Left ventricle myocardium superior (tissue), 1 donor: ENCODE measurements around the gene ARMCX6. TPM values are rescaled to one million over a fixed set of nuclear protein-coding genes. Genes with fewer than 3 reads are reported as not detected.
A peak's percentile ranks its signal among the peaks of the same experiment; 100 is the strongest.
"Not testable (repeated sequence)": the region's sequence is repeated elsewhere in the genome, so short reads cannot be mapped to it uniquely, and the experiment has no call there.

Source experiments
- ATAC-seq: fragments of 200-7000 bp; cut with Tn5 transposase; one replicate; pipeline ENCODE4 v1.9.1; 2020; ENCODE audit warnings: mild to moderate bottlenecking, moderate library complexity
- DNase-seq: peaks from one replicate; pipeline ENCODE4 v3.0.0-alpha.2; 2020
- intact Hi-C: fragments of 100-400 bp; cut with micrococcal nuclease; formaldehyde crosslinking; loops from one replicate; pipeline ENCODE4 v1.11.0; 2022
- long read RNA-seq: library from polyadenylated mRNA; unstranded; transcript quantifications from one replicate; pipeline ENCODE4 v2.0.0, GENCODE V29; 2021
- total RNA-seq: library from RNA; stranded (reverse); fragmentation: NEBNext Ultra II Directional; extraction: Animal tissue kit (Norgen Biotek cat#: 25700); gene quantifications from one replicate; pipeline ENCODE4 v1.2.1, GENCODE V29; 2021
- donor health status: DM: no; HTN: yes; CAD: no; lungs with severe emphysema.

The ARMCX6 gene
- total RNA-seq, result 19.1 TPM
- long read RNA-seq, transcript ARMCX6-201 (3 exons, 1,846 nt), result major isoform, 6 of 11 reads
- long read RNA-seq, partial matches to known transcripts, result 0 of 11 reads
- long read RNA-seq, other reads (novel, unspliced or antisense), result 5 of 11 reads

DNA sequence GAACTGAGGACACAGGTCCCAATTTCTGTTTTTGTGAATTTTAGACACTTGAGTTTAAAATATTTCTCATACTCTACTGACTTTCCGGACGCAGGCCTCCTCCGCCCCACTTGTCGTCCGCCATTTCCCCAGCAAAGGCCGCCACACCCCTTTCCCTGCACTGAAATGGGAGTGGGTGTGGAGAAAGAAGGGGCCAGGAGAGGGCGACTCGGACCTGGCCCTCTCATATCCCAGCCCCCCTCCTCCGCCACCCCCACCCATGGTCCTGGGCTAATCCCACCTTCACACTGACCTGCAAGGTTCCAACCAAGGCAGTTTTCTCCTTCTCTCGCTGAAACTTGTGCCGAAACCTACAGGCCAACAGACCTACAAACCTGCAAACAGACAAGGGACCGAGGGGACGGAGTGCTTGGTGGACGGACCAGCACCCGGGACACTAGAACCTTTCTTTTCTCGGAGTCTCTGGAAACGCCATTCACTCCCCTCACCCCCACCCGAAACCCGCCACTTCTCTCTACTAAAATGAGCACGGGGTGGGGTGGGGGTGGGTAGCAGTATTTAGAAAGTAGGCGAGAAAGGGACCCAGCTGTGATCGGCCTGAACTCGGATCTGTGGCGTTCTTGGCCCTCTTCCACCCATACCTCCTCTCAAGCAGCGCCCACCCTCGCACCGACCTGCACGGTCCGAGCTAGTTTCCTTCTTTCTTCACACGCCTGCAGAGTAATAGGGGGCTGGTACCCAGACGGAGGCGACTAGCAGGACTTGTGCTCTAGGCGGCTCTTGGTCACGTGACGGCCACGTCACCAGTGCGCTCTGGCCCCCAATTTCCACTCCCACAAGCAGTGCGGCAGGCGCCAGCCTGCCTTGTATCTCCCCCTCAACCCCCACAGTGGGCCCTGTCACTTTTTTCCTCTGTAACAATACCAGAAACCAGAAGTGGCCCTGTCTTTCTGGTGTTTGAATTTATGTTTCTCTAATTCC is at the start of gene ARMCX6:
Gene ARMCX6, minus strand, starts transcription at position 790 of the 981 bp plus-strand sequence. CDS start 1,380 bp downstream, outside the sequence.
- intact Hi-C loops, result no loop called here
- ATAC-seq (peak; percentile 97), DNase-seq (peak; percentile 85)

DNA sequence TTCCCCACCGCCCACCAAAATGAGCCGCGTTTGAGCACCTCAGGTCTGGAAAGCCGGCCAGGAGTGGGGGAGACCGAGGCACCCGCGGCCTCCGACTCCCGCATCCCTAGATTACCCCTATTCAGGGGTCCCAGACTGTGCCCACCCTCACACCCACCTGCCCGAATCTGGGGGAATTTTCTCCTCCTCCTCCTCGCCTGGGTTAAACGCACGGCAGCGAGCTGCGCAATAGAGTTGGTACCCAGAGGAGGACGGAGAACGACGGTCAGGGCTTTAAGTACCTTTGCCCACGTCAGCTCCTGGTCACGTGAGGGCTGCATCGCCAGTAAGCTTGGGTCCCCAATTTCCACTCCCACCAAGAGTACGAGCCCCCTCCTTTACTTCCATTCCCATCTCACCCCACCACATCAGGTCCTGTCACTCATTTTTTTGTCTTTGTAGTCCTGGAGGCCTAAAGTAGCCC is 41.8 kb upstream of the ARMCX6 start, which contains the start of gene ARMCX2:
Gene ARMCX2, minus strand, starts transcription at position 250 of the 463 bp plus-strand sequence. CDS start 2,262 bp downstream, outside the sequence.
- peak; percentile 63 for DNase-seq
- intact Hi-C loops, result no loop called here
- ATAC-seq, result peak; percentile 91

DNA sequence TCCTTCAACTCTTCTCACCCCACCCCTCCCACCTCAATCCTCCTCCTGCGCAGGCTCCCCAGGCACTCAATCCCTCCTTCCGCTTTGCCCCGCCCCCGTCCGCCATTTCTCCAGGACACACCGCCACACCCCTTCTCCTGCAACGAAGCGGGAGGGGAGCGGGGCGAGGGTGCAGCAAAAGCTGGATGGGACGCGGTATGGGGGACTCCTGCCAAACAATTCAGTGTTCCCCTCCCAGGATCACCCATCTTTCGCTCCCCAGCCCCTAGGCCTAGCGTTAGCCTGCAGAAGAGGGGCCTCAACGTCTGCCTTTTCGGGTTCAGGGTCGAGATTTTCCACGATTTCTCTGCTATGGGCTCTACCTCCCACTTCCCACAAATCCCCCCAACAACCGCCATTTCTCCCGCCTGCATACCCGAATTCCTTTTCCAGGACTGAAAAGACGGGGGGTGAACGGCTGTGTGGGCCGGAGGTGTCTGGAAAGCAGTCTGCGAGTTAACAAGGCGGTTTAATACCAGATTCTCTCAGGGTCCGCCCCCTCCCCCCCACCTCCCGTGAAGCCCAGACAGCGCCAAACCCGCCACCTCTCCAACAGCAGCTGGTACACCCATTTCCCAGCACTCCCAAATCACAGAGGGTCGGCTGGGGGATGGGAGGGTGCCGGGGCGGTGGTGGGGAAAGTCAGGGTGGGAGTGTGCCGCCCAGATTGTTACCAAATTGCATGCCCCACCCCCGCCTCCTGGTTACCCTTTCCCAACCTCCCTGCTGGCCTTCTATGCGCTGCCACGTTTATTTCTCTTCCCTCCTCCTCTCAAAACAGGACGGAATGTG is 41.1 kb upstream of the ARMCX6 start:
- ATAC-seq (peak; percentile 97), DNase-seq (peak; percentile 82)
- intact Hi-C loops, result no loop called here

DNA sequence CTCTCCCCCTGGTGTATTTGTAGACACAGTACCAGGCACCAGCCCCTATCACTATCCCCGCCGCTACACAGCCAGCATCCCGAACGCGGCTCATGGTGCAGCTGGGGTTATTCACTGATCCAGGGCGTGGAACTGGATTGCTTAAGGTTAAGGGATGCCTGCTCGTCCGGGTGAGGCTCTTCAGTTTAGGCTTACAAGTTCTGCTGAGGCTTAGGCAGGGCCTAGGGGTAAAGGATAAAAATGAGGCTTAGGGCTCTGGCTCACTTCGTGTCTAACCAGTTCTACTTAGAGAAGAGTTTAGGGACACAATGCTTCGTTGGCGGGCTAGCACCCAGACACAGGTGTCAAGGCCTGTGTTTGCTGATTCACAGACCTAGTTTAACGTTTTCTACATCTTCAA is 39.7 kb upstream of the ARMCX6 start:
- intact Hi-C loops, result no loop called here
- no peak for DNase-seq
- ATAC-seq, result no peak

DNA sequence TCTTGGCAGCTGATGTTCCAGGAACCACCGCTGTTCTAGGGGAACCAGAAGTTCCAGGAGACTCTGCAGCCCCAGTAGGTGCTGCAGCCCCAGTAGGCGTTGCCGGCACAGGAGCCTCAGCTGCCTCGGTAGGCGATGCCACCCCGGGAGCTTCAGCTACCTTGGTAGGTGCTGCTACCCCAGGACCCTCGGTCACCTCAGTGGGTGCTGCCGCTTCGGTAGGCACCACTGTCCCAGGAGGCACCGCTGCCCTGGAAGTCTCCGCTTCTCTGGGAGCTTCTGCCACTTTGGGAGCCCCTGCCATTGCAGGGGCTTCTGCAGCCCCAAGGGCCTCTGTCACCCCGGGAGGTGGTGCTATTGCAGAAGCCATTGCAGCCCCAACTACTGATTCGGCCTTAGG is 39.0 kb upstream of the ARMCX6 start:
- no peak for DNase-seq
- intact Hi-C loops, result no loop called here
- no peak for ATAC-seq

DNA sequence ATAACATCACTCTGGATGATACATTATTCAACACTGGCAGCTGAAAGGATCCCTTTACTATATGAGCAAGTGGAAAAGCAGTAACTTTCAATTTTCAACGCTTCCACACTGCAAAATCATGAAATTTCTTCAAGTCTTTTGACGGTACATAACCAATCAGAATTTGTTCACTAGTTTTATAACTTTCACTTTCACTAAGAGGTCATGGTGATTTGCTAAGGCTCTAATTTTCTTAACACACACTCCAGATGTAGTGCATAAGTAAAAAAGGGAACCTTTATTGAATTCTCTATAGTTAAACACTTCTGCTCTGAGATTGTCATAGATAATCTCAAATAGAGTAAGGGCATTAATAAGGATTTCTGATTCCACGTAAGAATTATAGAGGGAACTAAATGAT is 37.7 kb upstream of the ARMCX6 start:
- DNase-seq (no peak), ATAC-seq (no peak)
- intact Hi-C loops, result no loop called here

DNA sequence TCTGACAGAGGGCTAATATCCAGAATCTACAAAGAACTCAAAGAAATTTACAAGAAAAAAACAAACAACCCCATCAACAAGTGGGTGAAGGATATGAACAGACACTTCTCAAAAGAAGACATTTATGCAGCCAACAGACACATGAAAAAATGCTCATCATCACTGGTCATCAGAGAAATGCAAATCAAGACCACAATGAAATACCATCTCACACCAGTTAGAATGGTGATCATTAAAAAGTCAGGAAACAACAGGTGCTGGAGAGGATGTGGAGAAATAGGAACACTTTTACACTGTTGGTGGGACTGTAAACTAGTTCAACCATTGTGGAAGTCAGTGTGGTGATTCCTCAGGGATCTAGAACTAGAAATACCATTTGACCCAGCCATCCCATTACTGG is 29.9 kb upstream of the ARMCX6 start:
- not testable (repeated sequence) for ATAC-seq

DNA sequence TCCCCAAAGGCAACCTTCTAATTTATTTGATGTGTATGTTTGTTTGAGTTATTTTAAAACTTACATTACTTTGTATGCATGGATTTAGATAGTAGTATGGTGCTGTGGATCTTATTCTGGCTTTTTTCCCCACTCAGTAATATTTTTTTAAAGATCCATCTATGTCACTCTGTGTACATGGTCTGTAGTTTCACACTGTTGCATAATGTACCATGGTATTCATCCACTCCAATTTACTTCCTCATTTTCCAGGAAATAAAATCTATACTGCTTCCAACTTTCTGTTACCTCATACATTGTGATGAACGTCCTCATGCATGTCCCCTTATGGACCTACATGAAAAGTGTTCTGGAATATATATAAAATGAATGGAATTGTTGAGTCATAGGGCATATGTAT is 24.3 kb upstream of the ARMCX6 start:
- no peak for DNase-seq
- no peak for ATAC-seq
- intact Hi-C loops, result no loop called here

More for the DNA sequence above, 29.9 kb upstream of the ARMCX6 start:
- intact Hi-C loops, DNase-seq: not testable (repeated sequence)

DNA sequence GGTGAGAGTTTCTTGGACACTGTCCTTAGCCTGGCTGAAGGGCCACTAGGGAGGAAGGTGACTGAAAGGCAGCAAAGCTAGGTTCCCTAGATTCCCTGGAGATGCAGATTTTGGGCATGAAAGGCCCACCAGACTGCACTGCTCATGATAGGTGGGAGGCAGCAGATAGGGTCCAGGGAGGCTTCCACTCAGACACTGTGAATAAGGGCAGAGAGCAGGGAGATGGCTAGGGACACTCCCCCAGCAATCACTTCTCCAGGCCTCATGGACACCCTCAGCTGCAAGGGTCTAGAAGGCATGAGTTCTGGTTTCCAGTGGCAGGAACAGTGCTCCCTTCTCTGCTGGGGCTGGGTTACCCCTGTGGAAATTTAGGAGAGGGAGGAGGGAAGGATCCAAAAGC is 21.8 kb upstream of the ARMCX6 start:
- DNase-seq (no peak), ATAC-seq (no peak)
- intact Hi-C loops, result no loop called here

DNA sequence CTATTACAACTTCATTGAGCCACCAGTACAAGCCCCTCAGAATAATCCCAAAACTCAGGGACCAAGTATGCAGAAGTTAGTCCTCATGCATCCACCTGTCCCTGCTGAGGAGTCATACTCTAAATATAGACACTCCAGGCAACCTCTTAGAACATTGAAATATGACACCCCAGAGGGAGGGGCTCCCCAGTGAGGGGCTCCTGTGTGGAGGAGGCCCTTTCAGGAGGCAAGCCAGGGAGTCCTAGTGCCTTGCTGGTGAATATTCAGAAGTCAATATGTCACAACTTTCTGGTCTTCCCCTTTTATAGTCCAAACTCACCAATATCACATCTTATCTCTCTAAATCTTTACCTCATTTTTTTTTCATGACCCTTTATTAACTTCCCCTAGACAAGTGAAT is 1.6 kb upstream of the ARMCX6 start:
- intact Hi-C loops, result no loop called here
- DNase-seq (no peak), ATAC-seq (no peak)

DNA sequence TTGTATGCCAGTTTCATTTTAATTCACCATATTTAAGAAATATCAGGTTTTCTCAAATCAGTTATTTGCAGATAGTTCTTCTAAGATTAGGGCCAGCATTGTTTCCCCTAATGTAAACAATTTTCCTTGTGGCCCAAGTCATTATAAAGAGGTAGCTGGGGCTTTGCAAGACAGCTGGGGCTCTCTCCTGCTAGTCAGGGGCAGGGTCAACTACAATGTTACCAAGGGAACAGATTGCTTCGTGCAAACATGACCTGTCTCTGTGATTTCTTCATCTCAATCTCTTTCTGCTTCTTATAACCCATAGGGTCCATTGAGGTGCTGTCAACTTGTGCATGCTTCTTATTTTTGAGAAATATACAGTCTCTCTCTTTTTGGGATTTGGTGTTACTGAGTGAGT is 12.1 kb downstream of the ARMCX6 start:
- no peak for ATAC-seq
- intact Hi-C loops, result no loop called here

DNA sequence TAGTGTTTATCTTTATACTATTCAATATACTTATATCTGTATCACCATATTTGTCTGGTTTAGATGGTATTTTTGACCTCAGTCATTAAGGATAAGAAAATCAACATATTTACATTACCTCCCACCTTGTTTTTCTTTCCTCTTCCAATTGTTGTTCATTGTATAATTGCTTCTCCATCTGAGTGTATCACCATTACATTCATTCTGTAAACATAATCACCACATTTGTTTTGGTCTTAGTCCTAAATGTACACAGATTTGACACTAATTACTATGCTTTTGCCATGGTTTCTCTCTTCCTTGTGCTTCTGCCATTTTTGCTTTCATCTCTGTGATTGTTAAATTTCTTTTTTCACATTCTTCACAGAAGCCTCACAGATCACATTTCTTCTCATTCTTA is 12.7 kb downstream of the ARMCX6 start:
- ATAC-seq (no peak), DNase-seq (no peak)
- intact Hi-C loops, result no loop called here

More for the DNA sequence above, 12.1 kb downstream of the ARMCX6 start:
- no peak for DNase-seq

DNA sequence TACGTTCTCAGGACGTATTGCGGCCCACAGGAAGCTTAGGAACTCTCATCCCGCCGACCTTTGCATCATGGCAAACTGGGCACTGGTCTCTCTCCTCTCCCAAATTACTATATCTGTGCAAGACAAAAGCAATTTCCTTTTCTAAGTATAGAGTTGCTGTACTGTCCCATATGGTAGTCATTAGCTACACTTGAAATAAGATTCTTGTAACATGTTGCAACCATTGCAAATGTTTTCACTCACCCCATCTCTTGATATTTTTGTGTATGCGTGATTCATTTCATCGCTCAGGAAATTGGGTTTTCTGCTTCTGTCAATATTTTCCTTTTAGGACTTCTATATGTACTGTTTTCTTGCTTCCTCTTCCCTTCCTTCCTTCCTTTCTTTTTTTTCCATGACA is 15.7 kb downstream of the ARMCX6 start:
- ATAC-seq, result no peak
- intact Hi-C loops, result no loop called here
- no peak for DNase-seq

DNA sequence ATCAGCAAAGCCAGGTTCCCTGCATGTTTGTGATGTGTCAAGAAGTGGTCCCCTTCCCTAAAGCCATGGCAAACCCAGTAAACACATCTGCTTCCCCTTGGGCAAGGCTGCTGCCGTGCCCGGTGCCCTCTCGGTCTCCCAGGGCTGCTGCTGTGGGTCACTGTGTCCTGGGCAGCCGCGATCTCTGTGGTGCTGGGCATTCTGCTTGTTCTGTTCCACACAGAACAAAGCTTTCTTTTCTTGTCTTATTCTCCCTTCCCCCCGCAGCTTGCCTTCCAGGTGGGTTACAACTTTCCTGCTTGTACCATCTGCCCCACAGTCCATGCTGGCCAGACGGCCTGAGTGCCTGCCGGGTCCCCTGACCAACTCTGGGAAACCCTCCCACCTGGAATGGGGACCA is 18.2 kb downstream of the ARMCX6 start:
- not testable (repeated sequence) for ATAC-seq, DNase-seq
- intact Hi-C loops, result loop anchor here (5.0 kb wide), 1 partner anchor 198 kb away; no protein-coding TSS in a partner anchor

DNA sequence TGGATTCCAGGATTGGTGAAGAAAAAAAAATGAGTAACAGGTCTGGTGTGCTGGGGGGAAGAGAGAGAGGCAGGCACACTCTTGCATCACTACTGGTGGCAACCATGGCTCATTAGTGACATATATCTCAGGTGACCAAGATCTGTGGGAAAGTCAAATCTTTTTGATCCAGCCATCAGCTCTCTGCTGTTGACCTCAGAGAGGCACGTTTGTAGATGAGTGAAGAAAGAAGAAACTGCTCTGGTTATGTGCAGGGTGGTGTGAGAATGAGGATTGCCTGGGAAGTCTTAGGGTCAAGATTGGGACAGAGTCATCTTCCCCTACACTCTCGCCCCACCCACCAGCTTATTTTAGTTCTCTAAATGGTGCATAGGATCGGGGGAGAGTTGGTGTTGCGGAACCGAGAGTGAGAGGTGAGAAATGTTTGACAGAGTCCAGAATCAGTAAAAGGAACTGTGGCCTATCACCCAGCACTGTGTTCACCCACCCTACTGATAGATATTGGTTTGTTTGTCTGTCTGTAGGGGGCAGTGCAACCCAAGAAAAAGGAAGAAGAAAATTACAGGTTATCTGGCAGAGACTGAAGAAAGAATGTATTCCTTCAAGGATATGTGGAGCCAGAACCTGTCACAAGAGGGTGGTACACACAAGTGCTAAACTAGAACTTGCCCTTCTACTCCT is 21.9 kb downstream of the ARMCX6 start:
- peak; percentile 63 for ATAC-seq

More for the DNA sequence above, 21.9 kb downstream of the ARMCX6 start:
- no peak for DNase-seq
- intact Hi-C loops, result loop anchor here (5.0 kb wide), 1 partner anchor 201 kb away; no protein-coding TSS in a partner anchor
